GM19099 (cell line): ENCODE data around the gene ZNF587.

Source experiments
- POLR2A ChIP-seq: IDR thresholded peaks from 3 replicates; pipeline ENCODE4 v1.6.1; 2011; ENCODE audit warnings: low read depth; ENCODE audit not compliant: insufficient read length; ENCODE audit errors: extremely low read depth

ZNF587 gene

GRCh38 chr19:57849666-57850473 lies at the start of gene ZNF587:
Gene ZNF587, plus strand, starts transcription at chr19:57849859. Its CDS starts 180 bp downstream, at chr19:57850039.
- TF ChIP-seq POLR2A: peak; percentile 68

GRCh38 chr19:57800696-57801095 lies 49.0 kb upstream of the ZNF587 start:
- TF ChIP-seq POLR2A: no peak

GRCh38 chr19:57802269-57802668 lies 47.4 kb upstream of the ZNF587 start:
- no peak for TF ChIP-seq POLR2A

- TF ChIP-seq POLR2A: no peak
Observed at GRCh38 chr19:57803265-57803593, 46.4 kb upstream of the ZNF587 start.

GRCh38 chr19:57803594-57804325 lies 45.9 kb upstream of the ZNF587 start:
- TF ChIP-seq POLR2A: no peak

GRCh38 chr19:57807541-57807940 lies 42.1 kb upstream of the ZNF587 start:
- TF ChIP-seq POLR2A: no peak

GRCh38 chr19:57812226-57812625 lies 37.4 kb upstream of the ZNF587 start:
- no peak for TF ChIP-seq POLR2A

- no peak for TF ChIP-seq POLR2A
Observed at GRCh38 chr19:57813919-57814504, 35.6 kb upstream of the ZNF587 start.

- peak; percentile 81 for TF ChIP-seq POLR2A
Observed at GRCh38 chr19:57814505-57815246, 35.0 kb upstream of the ZNF587 start, which contains the start of gene ZNF552. Gene ZNF552, minus strand, starts transcription at chr19:57814913. Its CDS starts 170 bp downstream, at chr19:57814743.

GRCh38 chr19:57815247-57816075 lies 34.2 kb upstream of the ZNF587 start:
- no peak for TF ChIP-seq POLR2A

- no peak for TF ChIP-seq POLR2A
Observed at GRCh38 chr19:57816652-57817051, 33.0 kb upstream of the ZNF587 start.

GRCh38 chr19:57817976-57818375 lies 31.7 kb upstream of the ZNF587 start:
- TF ChIP-seq POLR2A: no peak

GRCh38 chr19:57818378-57818777 lies 31.3 kb upstream of the ZNF587 start:
- TF ChIP-seq POLR2A: no peak

GRCh38 chr19:57819475-57820148 lies 30.0 kb upstream of the ZNF587 start:
- peak; percentile 80 for TF ChIP-seq POLR2A

GRCh38 chr19:57820599-57820998 lies 29.1 kb upstream of the ZNF587 start:
- TF ChIP-seq POLR2A: no peak
